GM19455 (cell line): ENCODE results near the gene IFT88.
"Not testable (repeated sequence)": the region's sequence is repeated elsewhere in the genome, so short reads cannot be mapped to it uniquely, and the experiment has no call there.

ENCODE experiments used
- ATAC-seq: cut with Tn5 transposase; IDR thresholded peaks from one replicate; pipeline ENCODE4 v1.9.1; 2021; ENCODE audit not compliant: unreplicated experiment

Gene IFT88

DNA sequence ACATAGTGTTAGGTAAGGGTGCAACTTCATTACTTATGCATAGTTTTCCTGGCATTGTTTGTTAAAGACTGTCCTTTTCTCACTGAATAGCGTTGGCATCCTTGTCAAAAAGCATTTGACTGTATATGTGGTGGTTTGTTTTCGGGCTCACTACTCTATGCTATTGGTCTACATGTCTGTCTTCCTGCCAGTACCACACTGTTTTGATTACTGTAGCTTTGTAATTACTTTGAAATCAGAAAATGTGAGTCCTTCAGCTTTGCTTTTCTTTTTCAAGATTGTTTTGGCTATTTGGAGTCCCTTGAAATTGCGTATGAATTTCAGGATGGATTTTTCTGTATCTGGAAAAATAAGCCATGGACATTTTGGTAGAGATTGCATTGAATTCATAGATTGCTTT is 56.0 kb downstream of the IFT88 start:
- ATAC-seq = no peak

- no peak for ATAC-seq
Observed at GRCh38 chr13:20624213-20624612, 57.3 kb downstream of the IFT88 start.

GRCh38 chr13:20633802-20634201 is 66.8 kb downstream of the IFT88 start:
- no peak for ATAC-seq

- ATAC-seq = no peak
Observed at GRCh38 chr13:20636079-20636478, 69.1 kb downstream of the IFT88 start.

DNA sequence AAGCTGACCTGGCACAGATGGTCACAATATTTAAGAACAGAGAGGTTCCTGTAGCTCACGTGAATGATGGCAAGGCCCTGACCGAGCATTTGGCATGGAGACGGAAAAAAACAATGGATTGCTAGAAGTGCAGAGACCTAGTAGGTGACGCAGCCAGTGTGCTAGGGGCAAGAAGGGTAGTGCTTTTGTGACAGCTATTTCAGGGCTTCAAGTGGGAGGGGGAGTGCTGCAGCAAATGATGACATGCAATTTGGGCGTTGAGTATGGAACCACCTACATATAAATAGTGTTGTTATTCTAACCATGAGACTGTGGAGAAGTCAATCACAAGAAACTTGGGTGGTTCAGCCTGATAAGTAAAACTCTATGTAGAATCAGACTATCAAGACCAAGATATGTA is 70.9 kb downstream of the IFT88 start:
- ATAC-seq = no peak

DNA sequence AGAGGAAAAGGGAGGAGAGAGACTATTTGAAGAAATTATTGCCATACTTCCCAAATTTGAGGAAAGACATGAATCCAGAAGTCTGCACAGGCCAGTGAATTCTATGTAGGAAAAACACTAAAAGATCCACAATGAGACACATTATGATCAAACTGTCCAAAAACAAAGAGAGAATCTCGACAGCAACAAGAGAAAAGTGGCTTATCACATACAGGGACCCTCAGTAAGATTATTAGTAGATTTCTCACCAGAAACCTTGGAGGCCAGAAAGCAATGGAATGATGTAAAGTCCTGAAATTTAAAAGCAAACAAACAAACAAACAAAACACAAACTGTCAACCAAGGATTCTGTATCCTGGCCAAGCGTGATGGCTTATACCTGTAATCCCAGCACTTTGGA is 80.8 kb downstream of the IFT88 start:
- ATAC-seq = no peak

GRCh38 chr13:20652946-20653345 is 86.0 kb downstream of the IFT88 start:
- ATAC-seq = no peak

DNA sequence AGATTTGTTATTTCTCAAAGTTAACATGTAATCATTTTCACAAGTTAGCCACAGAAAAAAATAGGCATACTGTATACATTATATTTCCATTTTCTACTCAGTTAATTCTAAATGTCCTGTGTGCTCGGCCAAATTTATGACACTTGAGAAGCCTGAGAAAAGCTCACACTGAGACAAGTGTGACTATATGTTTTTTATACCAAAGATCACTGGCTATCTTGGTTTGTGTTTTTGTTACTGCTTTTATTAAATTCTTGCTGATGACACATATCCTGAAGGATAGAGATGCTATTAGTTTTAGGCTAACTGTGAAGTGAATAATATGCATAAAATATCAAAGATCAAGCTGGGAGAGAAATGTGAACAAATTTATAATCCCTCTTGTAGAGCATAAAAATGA is 87.2 kb downstream of the IFT88 start:
- no peak for ATAC-seq

DNA sequence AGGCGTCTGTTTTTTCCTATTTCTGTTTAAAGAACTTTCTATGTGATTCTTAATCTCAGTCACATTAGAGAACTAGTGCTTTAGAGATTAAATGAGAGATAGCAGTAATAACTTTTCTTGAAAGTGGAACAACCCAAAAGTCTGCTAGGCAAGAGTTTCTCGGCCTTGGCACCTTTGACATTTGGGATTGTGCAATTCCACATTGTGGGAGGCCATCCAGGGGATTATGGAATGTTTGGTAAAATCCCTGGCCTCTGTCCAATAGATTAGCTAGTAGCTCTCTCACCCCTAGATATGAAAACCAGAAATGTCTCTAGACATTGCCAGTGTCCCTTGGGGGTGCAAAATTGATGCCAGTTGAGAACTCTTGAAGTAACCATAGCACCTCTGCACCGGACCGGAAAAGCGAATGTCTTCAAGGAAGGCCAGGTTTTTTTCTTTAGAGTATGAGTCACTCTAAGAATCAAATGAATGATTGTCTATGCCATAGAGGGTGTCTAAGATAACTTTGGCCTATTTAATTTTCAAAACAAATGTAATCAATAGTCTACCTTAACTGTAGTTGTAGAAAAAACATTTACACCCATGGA is 91.6 kb downstream of the IFT88 start:
- no peak for ATAC-seq

DNA sequence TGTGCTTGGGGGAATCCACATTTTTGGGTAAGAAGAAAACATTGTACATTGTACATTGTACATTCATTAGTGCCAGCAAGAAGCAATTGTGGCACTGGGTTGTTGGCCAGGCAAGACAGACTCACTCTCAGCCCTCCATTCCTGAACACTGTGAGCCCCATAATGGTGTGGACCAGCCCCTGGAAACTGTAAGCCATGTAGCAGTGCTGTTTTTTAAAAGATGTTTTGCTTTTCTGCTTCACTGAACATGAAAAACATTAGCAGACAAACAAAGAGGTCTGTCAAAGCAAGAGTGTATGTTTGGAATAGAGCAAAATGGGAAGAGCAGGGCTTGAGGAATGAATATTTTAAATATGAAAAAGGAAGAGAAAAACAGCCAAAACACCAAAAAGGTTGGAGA is 97.4 kb downstream of the IFT88 start:
- no peak for ATAC-seq

DNA sequence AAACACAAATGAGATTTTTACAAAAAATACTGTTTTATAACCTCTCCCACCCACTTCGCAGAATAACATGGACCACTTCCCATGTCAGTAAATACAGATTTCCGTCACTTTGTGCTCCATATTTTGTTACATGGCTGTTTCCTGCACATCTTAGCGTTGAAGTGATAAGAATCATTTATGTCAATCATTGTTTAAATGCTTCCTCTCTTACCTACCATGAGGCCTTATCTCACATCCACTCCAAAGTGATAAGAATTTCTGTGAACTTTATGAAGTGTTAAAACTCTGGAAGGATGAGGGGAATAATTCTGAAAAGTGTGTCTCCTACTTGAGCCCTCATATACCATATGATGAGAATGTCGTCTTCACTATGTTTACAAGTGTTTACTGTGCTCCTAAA is 100.0 kb downstream of the IFT88 start:
- no peak for ATAC-seq

DNA sequence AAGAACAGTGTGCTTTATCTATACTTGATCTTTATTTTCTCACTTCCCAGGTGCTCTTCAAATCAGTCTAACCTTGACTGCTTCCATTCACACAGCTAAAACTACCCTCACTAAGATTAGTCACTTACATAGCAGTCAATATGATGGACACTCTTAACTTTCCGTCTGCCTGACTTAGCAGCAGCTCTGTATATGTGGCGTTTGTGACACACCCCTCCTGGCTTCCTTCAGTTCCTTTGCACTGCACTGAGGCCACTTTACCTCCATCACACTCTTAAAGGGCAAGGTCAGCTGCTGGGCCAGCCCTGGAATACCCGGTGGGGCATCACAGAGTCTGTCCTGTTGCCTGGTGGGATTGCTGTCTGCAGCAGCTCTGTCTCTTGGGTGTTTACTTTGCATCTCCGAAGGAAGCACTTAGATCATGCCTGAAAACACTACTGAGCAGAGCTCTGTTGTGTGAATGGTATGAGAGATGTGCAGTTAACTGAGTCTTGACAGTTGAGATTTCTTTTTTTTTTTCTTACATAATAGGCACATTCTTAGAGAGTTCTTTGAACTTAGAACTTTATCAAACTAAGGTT is 101.0 kb downstream of the IFT88 start:
- ATAC-seq = no peak

DNA sequence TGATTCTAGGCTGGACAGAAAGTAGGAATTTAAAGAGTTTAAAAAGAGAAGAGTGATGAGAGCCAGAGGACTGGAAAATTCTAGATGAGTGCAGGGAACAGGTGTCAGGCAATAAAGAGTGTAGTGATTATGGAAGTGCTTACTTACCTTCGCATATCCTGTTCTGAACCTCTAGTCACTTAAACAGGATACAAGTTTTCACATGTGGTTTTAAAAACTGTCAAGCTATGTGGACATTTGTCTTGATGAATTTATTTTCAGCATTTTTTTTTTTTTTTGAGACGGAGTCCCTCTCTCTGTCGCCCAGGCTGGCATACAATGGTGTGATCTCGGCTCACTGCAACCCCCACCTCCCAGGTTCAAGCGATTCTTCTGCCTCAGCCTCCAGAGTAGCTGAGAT is 102.2 kb downstream of the IFT88 start:
- no peak for ATAC-seq

- ATAC-seq = no peak
Observed at GRCh38 chr13:20671789-20672188, 104.8 kb downstream of the IFT88 start.

DNA sequence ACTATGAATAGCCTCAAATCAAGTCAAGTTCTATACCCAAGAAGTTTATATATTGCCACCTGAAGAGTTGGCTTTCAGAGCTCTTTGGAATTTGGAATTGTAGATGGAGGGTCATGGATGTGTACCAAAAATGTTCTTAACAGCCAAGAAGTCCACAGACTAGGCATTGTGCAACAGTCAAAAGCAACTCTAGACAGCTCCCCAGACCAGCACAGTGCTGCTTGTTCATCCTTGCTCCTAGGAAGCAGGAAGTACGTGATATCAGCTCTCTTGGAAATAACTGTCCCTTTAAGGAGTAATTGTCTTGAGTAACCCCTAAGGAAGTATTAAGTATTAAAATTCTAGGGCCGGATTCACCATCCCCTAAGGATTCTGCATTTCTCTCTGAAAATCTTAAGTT is 105.8 kb downstream of the IFT88 start:
- ATAC-seq = no peak

GRCh38 chr13:20673715-20674114 is 106.8 kb downstream of the IFT88 start:
- ATAC-seq = no peak

- no peak for ATAC-seq
Observed at GRCh38 chr13:20676213-20676612, 109.3 kb downstream of the IFT88 start.

GRCh38 chr13:20678606-20679005 is 111.6 kb downstream of the IFT88 start:
- not testable (repeated sequence) for ATAC-seq

- ATAC-seq = no peak
Observed at GRCh38 chr13:20679879-20680278, 112.9 kb downstream of the IFT88 start.

- ATAC-seq = no peak
Observed at GRCh38 chr13:20680416-20681080, 113.6 kb downstream of the IFT88 start.

- not testable (repeated sequence) for ATAC-seq
Observed at GRCh38 chr13:20681481-20681880, 114.5 kb downstream of the IFT88 start.

GRCh38 chr13:20682061-20682460 is 115.1 kb downstream of the IFT88 start:
- no peak for ATAC-seq

DNA sequence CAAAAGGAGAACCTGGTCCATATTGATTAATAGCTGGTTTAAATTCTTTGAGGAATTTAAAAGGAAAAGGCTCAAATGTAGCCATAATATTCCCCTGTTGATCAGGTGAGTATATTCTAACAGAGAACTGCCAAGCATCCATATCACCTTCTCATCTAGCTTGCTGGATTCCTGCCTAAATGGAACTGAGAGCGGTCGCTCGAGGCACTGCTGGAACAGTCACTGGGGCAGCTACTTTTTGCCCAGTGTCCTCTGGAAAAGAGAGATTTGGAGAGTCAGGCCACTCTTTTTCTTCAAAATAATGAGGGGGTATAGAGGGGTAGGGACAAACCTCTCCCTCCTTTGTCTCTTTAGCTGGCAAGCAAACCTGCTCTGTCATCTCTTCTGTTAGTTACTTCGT is 117.1 kb downstream of the IFT88 start:
- ATAC-seq = no peak
